Activated CD4-positive, alpha-beta T cell treated with anti-CD3 and anti-CD28 coated beads for 48 hours (primary cell): ENCODE measurements around the gene KIF26A.
"Not testable (repeated sequence)": the region's sequence is repeated elsewhere in the genome, so short reads cannot be mapped to it uniquely, and the experiment has no call there.

Experiments
- DNase-seq: peaks from one replicate; pipeline ENCODE4 v3.0.0-alpha.2; 2020

Gene KIF26A

DNA sequence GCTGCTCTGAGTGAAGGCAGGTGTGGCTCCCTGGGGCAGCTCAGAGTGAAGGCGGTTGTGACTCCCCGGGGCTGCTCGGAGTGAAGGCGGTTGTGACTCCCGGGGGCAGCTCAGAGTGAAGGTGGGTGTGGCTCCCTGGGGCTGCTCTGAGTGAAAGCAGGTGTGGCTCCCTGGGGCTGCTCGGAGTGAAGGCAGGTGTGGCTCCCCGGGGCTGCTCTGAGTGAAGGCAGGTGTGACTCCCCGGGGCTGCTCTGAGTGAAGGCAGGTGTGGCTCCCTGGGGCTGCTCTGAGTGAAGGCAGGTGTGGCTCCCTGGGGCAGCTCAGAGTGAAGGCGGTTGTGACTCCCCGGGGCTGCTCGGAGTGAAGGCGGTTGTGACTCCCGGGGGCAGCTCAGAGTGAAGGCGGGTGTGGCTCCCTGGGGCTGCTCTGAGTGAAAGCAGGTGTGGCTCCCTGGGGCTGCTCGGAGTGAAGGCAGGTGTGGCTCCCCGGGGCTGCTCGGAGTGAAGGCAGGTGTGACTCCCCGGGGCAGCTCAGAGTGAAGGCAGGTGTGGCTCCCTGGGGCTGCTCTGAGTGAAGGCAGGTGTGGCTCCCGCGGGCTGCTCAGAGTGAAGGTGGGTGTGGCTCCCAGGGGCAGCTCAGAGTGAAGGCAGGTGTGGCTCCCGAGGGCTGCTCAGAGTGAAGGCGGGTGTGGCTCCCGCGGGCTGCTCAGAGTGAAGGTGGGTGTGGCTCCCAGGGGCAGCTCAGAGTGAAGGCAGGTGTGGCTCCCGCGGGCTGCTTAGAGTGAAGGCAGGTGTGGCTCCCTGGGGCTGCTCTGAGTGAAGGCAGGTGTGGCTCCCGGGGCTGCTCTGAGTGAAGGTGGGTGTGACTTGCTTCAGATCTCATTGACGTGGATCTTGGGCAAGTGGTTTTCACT, 87.1 kb downstream of the KIF26A start:
- DNase-seq: not testable (repeated sequence)

DNA sequence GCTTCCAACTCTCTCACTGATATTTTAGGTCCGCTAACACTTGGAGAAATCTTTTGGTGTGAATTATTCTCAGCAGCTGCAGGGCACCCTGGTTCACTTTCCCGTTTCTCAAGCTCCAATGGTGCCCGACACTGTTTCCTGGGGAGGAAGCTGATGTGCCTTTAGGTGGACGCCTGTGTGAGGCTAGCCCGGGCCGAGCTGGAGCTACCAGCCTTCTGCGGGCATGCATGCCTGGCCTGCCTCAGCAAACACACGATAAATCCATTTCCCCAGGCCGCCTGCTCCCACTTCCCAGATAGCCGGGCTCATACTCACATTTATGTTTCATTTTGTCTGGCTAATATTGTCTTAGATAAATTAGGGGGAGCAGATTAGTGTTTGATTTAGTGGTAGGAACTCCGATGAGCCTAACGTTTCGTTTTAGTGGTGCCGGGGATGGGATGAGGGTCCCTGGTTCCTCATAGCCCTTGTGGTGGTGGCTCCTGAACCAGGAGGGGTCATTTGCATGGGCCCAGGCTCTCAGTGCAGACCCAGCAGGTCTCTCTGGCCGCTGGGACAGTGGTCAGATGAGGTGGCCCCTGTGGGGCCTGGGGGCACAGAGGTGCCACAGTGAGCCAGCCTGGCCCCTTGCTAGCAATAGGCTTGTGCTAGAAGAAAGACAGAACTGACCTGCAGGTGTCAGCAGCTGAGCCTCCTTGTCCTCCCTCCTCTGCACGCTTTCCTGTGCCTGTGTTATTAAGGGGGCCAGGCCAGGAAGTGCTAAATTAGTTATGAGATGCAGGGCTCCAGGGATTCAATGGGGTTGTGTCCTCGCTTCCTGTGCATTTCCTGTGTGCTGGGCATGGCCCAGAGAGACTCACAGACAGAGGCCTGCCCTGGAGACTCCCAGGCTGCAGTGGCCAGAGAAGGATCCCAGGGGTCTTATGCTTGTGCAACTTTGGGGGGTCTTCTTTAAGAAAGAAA, 88.3 kb downstream of the KIF26A start:
- no peak for DNase-seq

DNA sequence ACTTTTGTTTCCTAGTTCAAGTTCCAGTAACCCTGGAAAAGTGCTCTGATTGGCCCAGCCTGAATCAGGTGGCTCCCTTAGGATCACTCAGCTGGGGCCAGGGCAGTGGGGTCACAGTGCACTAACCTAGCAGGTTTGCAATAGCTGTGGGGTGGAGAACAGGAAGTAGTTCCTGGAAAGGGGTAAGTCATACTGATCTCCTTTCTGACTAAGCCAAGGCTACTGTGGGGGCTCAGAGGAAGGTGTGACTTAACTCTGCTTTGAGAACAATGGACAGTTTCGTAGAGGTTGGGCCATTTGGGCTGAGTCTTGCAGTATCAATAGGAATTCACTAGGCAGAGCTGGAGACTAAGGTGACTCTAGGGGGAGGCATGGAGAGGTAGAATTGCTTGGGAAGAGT, 89.4 kb downstream of the KIF26A start:
- DNase-seq: peak; percentile 55

DNA sequence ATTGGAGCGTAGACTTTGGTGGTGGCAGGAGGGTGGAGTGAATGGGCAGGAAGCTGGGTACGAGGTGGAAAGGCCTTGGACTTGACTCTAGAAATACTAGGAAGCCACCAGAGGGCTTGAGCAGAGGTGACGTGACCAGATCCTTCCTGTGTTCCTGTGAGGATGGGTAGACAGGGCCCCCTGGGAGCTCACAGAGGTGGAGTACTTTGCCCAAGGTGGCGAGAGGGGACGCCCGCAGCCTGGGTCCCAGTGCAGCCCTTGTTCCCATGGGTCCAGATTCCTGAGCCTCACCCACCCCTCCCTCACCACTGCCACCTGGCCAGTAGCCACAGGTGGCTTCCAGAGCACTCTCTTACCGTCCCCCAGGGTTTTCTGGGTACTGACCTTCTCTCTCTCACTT, 89.8 kb downstream of the KIF26A start:
- no peak for DNase-seq

DNA sequence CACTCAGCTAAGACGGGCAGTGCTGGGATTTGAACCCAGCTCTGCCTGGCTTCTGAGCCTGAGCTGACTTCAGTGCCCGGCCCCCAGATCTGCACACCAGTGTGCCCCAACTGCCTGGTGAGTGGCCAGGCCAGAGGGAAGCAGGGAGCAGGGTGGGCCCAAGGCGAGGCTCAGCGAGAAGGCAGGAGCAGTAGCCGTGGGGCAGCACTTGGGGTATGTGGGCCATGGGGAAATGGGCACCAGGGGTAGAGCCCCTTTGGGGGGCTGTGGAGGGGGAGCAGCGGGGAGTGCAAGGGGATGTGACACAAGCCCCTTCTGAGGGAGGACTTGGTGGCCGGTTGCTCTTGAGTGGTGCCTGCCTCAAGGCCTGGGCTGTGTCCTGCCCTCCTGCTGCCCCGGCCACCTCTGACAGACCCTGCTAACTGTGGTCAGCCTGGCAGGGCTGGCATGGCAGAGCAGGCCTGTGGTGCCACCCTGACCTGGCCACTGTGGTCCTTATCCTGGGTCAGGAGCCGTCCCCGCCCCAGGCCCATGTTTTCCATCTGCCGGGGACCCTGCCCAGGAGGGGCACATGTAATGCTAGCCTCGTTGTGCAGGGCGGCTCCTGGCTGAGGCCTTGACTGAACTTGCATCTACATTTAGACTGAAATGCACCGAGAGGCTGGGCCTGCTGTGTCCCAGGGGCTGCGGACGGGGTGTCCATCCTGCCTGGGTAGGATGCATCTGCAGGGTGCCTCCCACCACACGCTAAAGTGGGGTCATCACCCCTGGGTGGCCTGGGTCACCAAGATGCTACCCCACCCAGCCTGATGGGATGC, 90.5 kb downstream of the KIF26A start:
- no peak for DNase-seq

DNA sequence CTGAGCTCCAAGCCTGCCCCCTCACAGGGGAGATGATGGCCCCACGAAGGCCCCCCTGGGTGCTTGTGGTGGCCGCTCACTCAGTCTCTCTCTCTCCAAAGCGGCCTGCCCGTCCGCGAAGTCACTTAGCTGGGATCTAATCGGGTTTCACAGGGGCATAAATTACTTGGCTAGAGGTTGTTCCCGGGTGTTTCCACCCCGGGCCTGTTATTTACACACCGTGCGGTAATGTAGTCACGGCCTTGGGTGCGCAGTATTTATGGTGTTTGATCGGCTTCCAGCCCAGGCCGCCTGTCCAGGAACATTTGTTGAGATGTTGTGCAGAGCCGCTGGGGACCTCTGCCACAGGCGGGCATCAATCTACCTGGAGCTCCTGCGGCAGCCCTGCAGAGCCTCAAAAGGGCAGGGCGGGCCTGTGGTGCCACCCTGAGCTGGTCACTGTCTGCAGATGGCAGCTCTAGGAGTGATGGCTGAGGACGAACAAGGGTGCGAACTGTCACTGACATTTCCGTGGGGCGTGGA, 91.2 kb downstream of the KIF26A start:
- no peak for DNase-seq

DNA sequence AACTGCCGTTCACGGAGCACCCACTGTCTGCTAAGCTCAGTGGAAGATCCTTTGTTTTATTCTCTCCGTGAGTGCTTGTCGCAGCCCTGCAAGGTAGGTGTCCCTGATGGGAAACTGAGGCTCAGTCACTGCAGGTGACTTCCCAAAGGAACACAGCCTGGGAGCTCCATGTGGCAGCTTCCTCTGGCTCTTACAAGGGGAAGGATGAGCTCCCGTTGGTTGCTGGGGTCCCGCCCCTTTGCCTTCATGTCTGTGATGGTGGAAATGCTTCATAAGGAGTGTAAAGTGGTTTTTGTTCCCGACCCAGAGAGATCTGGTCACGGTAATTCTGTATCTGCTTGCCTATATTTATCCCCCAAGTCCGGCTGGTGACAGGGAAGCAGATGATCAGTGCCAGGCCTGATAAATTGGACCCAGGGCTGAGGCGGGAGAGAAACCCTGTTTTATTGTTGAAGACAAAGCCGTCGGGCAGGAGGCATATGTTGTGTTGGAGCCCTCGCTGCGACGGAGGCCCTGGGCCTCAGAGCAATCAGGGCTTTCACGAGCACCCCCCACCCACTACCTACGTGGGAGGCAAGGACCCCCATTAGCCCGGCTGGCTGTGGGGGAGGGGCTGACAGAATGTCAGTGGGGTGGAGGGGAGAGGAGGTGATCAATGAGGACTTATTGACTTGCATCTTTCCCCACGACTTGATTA, 91.9 kb downstream of the KIF26A start:
- DNase-seq: no peak
